ENCODE data around the gene MSANTD3. TPM values are rescaled to one million over a fixed set of nuclear protein-coding genes. Genes with fewer than 3 reads are reported as not detected.
"Not testable (repeated sequence)": the region's sequence is repeated elsewhere in the genome, so short reads cannot be mapped to it uniquely, and the experiment has no call there.

The MSANTD3 gene
- total RNA-seq, 1 donor = 76.1 TPM

GRCh38 chr9:100413839-100414420 lies 13.0 kb upstream of the MSANTD3 start:
- no peak for TF ChIP-seq CTCF (IDR thresholded peaks at IDR 0.05; ENCODE audit: insufficient read depth, low read length)
- H3K4me3 ChIP-seq (ENCODE audit: low read depth, low read length) = no peak overlapping the region
- no peak for DNase-seq (ENCODE audit: low read depth)

GRCh38 chr9:100417815-100418214 lies 9.1 kb upstream of the MSANTD3 start:
- no peak for DNase-seq (ENCODE audit: low read depth)
- no peak for TF ChIP-seq CTCF (IDR thresholded peaks at IDR 0.05; ENCODE audit: insufficient read depth, low read length)
- no peak overlapping the region for H3K4me3 ChIP-seq (ENCODE audit: low read depth, low read length)

- DNase-seq (ENCODE audit: low read depth) = no peak
- TF ChIP-seq CTCF (IDR thresholded peaks at IDR 0.05; ENCODE audit: insufficient read depth, low read length) = no peak
- no peak overlapping the region for H3K4me3 ChIP-seq (ENCODE audit: low read depth, low read length)
Measured at GRCh38 chr9:100419166-100419565, 7.8 kb upstream of the MSANTD3 start.

GRCh38 chr9:100421116-100421515 lies 5.8 kb upstream of the MSANTD3 start:
- H3K4me3 ChIP-seq (ENCODE audit: low read depth, low read length); DNase-seq (ENCODE audit: low read depth): not testable (repeated sequence)

GRCh38 chr9:100425758-100426157 lies 1.2 kb upstream of the MSANTD3 start:
- no peak for TF ChIP-seq CTCF (IDR thresholded peaks at IDR 0.05; ENCODE audit: insufficient read depth, low read length)
- peak; percentile 50 for DNase-seq (ENCODE audit: low read depth)
- H3K4me3 ChIP-seq (ENCODE audit: low read depth, low read length) = no peak overlapping the region

GRCh38 chr9:100426189-100426529 lies 784 bp upstream of the MSANTD3 start:
- TF ChIP-seq CTCF (IDR thresholded peaks at IDR 0.05; ENCODE audit: insufficient read depth, low read length) = no peak
- peak; percentile 52 for DNase-seq (ENCODE audit: low read depth)
- H3K4me3 ChIP-seq (ENCODE audit: low read depth, low read length) = peak overlapping the region; percentile 73

- DNase-seq (ENCODE audit: low read depth) = peak; percentile 69
- no peak for TF ChIP-seq CTCF (IDR thresholded peaks at IDR 0.05; ENCODE audit: insufficient read depth, low read length)
- H3K4me3 ChIP-seq (ENCODE audit: low read depth, low read length) = peak overlapping the region; percentile 79
Measured at GRCh38 chr9:100427366-100428263, 672 bp downstream of the MSANTD3 start.

Measured in fibroblast of the aortic adventitia (primary cell).